Nephron progenitor cell (in vitro differentiated cells): ENCODE data around the gene MYNN.

ENCODE experiments used
- DNase-seq: peaks from one replicate; pipeline ENCODE4 v3.0.0; 2021
- H3K27ac Mint-ChIP-seq: 2 replicates; pipeline ENCODE4 v1.8.0; 2021; ENCODE audit warnings: mild to moderate bottlenecking, moderate library complexity, mixed read lengths
- H3K27me3 Mint-ChIP-seq: 2 replicates; pipeline ENCODE4 v1.8.0; 2021; ENCODE audit warnings: mild to moderate bottlenecking, low read depth, mixed read lengths; ENCODE audit not compliant: poor library complexity
- H3K36me3 Mint-ChIP-seq: 2 replicates; pipeline ENCODE4 v1.8.0; 2021; ENCODE audit warnings: low read depth, mixed read lengths
- H3K4me1 Mint-ChIP-seq: 2 replicates; pipeline ENCODE4 v1.8.0; 2021; ENCODE audit warnings: mixed read lengths
- H3K4me3 Mint-ChIP-seq: 2 replicates; pipeline ENCODE4 v1.8.0; 2021; ENCODE audit warnings: mild to moderate bottlenecking, moderate library complexity, mixed read lengths
- H3K9me3 Mint-ChIP-seq: 2 replicates; pipeline ENCODE4 v1.8.0; 2021; ENCODE audit warnings: mild to moderate bottlenecking, moderate library complexity, mixed read lengths
- CTCF ChIP-seq: fragments of 200-600 bp; sonication (generic); IDR thresholded peaks from 2 replicates; pipeline ENCODE4 v1.5.0; 2021; ENCODE audit warnings: antibody characterized with exemption

Gene MYNN

GRCh38 chr3:169811631-169812331 lies 38.6 kb downstream of the MYNN start:
- Mint-ChIP-seq H3K36me3 (peaks cover 4% of the 10 kb centered on the region), H3K9me3 (peaks cover 40% of the 10 kb centered on the region), H3K27me3 (peaks cover 9% of the 10 kb centered on the region), H3K27ac (no peak overlapping the region), H3K4me1 (peaks cover 19% of the 10 kb centered on the region), H3K4me3 (peak overlapping the region; percentile 84)
- TF ChIP-seq CTCF, result no peak
- no peak for DNase-seq

GRCh38 chr3:169812332-169813235 lies 39.4 kb downstream of the MYNN start, which contains the start of the genes LRRC34 and LRRIQ4:
Gene LRRC34 (minus strand): TSS chr3:169812904. CDS start chr3:169812548, 356 bp downstream.
Gene LRRIQ4 (plus strand): TSS chr3:169812870. CDS start chr3:169821922, 9,052 bp downstream.
- peak; percentile 73 for DNase-seq
- H3K4me3 Mint-ChIP-seq, result peak within 1 kb of the TSS; percentile 84
- no peak for TF ChIP-seq CTCF
- peaks cover 9% of the 10 kb centered on the region for H3K27me3 Mint-ChIP-seq
- H3K36me3 Mint-ChIP-seq, result peaks cover 4% of the 10 kb centered on the region
- peaks cover 19% of the 10 kb centered on the region for H3K4me1 Mint-ChIP-seq
- H3K9me3 Mint-ChIP-seq, result peaks cover 40% of the 10 kb centered on the region
- H3K27ac Mint-ChIP-seq, result peak within 1 kb of the TSS; percentile 77

- peak overlapping the region; percentile 84 for H3K4me3 Mint-ChIP-seq
- H3K9me3 Mint-ChIP-seq, result peaks cover 40% of the 10 kb centered on the region
- TF ChIP-seq CTCF, result no peak
- H3K4me1 Mint-ChIP-seq, result peaks cover 19% of the 10 kb centered on the region
- H3K36me3 Mint-ChIP-seq, result peaks cover 2% of the 10 kb centered on the region
- no peak for DNase-seq
- peaks cover 9% of the 10 kb centered on the region for H3K27me3 Mint-ChIP-seq
- H3K27ac Mint-ChIP-seq, result peak overlapping the region; percentile 77
Observed at GRCh38 chr3:169813278-169813677, 40.1 kb downstream of the MYNN start.

- Mint-ChIP-seq H3K36me3 (no peaks in the 10 kb centered on the region), H3K27ac (peak overlapping the region; percentile 21), H3K4me1 (peaks cover 19% of the 10 kb centered on the region), H3K27me3 (peaks cover 9% of the 10 kb centered on the region), H3K9me3 (peaks cover 40% of the 10 kb centered on the region), H3K4me3 (peak overlapping the region; percentile 84)
- TF ChIP-seq CTCF, result no peak
- DNase-seq, result no peak
Observed at GRCh38 chr3:169813757-169814517, 40.7 kb downstream of the MYNN start.

GRCh38 chr3:169815590-169816150 lies 42.5 kb downstream of the MYNN start:
- Mint-ChIP-seq H3K4me1 (peaks cover 28% of the 10 kb centered on the region), H3K4me3 (no peak overlapping the region), H3K27me3 (peaks cover 9% of the 10 kb centered on the region), H3K27ac (no peak overlapping the region), H3K36me3 (no peaks in the 10 kb centered on the region), H3K9me3 (peaks cover 40% of the 10 kb centered on the region)
- no peak for TF ChIP-seq CTCF
- DNase-seq, result no peak
